Measurements from ENCODE around the gene HSFX3. TPM values are rescaled to one million over a fixed set of nuclear protein-coding genes. Genes with fewer than 3 reads are reported as not detected.
"Not testable (repeated sequence)": the region's sequence is repeated elsewhere in the genome, so short reads cannot be mapped to it uniquely, and the experiment has no call there.

The HSFX3 gene
- total and polyA plus RNA-seq, 2 experiments from 2014 or later = not detected

DNA sequence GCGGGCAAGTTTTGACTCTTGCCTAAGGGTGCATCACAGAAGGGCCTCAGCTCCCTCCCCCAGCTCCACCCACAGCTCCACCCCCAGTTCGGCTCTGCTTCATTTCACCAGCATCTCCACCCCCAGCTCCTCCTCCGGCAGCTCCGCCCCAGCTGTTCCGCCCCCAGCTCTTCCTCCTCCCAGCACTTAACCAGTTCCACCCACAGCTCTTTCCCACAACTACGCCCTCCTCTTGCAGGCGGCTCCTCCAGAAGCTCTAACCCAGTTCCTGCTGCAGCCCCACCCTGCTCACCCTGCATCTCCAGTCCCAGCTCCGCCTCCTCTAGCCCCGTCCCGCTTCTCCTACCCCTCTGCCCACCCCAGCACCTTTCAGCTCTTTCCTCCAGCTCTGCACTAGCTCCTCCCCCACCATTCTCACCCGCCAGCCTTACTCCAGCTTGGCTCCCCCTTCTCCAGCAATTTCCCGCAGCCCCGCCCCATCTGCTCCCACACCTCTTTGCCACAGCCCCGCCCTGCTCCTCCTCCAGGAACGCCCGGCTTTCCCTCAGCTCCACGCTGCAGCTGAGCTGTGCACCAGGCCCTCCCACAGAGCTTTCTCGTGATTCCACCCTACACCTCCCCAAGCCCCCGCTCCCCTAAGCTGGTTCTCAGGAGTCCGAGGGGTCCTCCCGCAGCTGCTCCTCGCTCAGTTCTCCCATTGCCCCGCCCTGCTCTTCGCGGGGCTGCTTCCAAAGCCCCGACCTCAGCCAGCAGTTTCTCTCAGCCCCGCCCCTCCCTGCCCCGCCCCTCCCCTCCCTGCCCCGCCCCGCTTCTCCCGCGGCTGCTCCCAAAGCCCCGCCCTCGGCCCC lies 10.2 kb downstream of the HSFX3 start:
- H3K27ac ChIP-seq (ENCODE audit: low read depth) = no peak overlapping the region

GRCh38 chrX:149537474-149537873 lies 12.2 kb downstream of the HSFX3 start:
- H3K36me3 Mint-ChIP-seq (ENCODE audit: low read depth); H2AFZ ChIP-seq; H4K20me1 ChIP-seq (replicated peaks; ENCODE audit: insufficient read depth); H3K79me2 ChIP-seq (replicated peaks; ENCODE audit: insufficient read depth); H3K4me2 ChIP-seq; H3K4me1 ChIP-seq (ENCODE audit: insufficient read depth); H3K27ac Mint-ChIP-seq; H3K27ac ChIP-seq (ENCODE audit: low read depth); H3K4me3 Mint-ChIP-seq; ATAC-seq; H3K4me3 ChIP-seq; H3F3A ChIP-seq (replicated peaks; ENCODE audit: low read depth); H3K27me3 ChIP-seq (ENCODE audit: insufficient read depth); H3K4me1 Mint-ChIP-seq; H3K36me3 ChIP-seq (ENCODE audit: insufficient read depth); H3K9me3 Mint-ChIP-seq; H3K27me3 Mint-ChIP-seq (ENCODE audit: insufficient read depth, low read depth, poor library complexity); H3K9me2 ChIP-seq (ENCODE audit: insufficient read depth); DNase-seq (ENCODE audit: low spot score): not testable (repeated sequence)

More for the DNA sequence above, 10.2 kb downstream of the HSFX3 start:
- H3K79me2 ChIP-seq (replicated peaks; ENCODE audit: insufficient read depth) = no peaks in the 10 kb centered on the region
- H3K9me2 ChIP-seq (ENCODE audit: insufficient read depth) = no peaks in the 10 kb centered on the region
- TF ChIP-seq, protein P1, sequence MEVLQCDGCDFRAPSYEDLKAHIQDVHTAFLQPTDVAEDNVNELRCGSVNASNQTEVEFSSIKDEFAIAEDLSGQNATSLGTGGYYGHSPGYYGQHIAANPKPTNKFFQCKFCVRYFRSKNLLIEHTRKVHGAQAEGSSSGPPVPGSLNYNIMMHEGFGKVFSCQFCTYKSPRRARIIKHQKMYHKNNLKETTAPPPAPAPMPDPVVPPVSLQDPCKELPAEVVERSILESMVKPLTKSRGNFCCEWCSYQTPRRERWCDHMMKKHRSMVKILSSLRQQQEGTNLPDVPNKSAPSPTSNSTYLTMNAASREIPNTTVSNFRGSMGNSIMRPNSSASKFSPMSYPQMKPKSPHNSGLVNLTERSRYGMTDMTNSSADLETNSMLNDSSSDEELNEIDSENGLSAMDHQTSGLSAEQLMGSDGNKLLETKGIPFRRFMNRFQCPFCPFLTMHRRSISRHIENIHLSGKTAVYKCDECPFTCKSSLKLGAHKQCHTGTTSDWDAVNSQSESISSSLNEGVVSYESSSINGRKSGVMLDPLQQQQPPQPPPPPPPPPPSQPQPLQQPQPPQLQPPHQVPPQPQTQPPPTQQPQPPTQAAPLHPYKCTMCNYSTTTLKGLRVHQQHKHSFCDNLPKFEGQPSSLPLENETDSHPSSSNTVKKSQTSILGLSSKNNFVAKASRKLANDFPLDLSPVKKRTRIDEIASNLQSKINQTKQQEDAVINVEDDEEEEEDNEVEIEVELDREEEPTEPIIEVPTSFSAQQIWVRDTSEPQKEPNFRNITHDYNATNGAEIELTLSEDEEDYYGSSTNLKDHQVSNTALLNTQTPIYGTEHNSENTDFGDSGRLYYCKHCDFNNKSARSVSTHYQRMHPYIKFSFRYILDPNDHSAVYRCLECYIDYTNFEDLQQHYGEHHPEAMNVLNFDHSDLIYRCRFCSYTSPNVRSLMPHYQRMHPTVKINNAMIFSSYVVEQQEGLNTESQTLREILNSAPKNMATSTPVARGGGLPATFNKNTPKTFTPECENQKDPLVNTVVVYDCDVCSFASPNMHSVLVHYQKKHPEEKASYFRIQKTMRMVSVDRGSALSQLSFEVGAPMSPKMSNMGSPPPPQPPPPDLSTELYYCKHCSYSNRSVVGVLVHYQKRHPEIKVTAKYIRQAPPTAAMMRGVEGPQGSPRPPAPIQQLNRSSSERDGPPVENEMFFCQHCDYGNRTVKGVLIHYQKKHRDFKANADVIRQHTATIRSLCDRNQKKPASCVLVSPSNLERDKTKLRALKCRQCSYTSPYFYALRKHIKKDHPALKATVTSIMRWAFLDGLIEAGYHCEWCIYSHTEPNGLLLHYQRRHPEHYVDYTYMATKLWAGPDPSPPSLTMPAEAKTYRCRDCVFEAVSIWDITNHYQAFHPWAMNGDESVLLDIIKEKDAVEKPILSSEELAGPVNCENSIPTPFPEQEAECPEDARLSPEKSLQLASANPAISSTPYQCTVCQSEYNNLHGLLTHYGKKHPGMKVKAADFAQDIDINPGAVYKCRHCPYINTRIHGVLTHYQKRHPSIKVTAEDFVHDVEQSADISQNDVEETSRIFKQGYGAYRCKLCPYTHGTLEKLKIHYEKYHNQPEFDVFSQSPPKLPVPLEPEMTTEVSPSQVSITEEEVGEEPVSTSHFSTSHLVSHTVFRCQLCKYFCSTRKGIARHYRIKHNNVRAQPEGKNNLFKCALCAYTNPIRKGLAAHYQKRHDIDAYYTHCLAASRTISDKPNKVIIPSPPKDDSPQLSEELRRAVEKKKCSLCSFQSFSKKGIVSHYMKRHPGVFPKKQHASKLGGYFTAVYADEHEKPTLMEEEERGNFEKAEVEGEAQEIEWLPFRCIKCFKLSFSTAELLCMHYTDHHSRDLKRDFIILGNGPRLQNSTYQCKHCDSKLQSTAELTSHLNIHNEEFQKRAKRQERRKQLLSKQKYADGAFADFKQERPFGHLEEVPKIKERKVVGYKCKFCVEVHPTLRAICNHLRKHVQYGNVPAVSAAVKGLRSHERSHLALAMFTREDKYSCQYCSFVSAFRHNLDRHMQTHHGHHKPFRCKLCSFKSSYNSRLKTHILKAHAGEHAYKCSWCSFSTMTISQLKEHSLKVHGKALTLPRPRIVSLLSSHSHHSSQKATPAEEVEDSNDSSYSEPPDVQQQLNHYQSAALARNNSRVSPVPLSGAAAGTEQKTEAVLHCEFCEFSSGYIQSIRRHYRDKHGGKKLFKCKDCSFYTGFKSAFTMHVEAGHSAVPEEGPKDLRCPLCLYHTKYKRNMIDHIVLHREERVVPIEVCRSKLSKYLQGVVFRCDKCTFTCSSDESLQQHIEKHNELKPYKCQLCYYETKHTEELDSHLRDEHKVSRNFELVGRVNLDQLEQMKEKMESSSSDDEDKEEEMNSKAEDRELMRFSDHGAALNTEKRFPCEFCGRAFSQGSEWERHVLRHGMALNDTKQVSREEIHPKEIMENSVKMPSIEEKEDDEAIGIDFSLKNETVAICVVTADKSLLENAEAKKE (CRISPR knock-in tag; IDR thresholded peaks at IDR 0.05) = no peak
- TF ChIP-seq POLR2AphosphoS5 (IDR thresholded peaks at IDR 0.05; ENCODE audit: low read depth) = 0 out of 2 replicates have a peak, but pooled peaks have one; percentile 11
- no peaks in the 10 kb centered on the region for H3F3A ChIP-seq (replicated peaks; ENCODE audit: low read depth)
- DNase-seq (ENCODE audit: low spot score) = peak; percentile 85
- Mint-ChIP-seq H3K27me3 (ENCODE audit: insufficient read depth, low read depth, poor library complexity) (peaks cover 5% of the 10 kb centered on the region), H3K27ac (peak overlapping the region; percentile 92), H3K4me1 (peaks cover 6% of the 10 kb centered on the region; the same call in 2 of the 3 replicates), H3K4me3 (peak overlapping the region; percentile 84), H3K9me3 (no peaks in the 10 kb centered on the region; the same call in 2 of the 3 replicates), H3K36me3 (ENCODE audit: low read depth) (no peaks in the 10 kb centered on the region; the same call in 2 of the 3 replicates)
- H3K27me3 ChIP-seq (ENCODE audit: insufficient read depth) = peaks cover 7% of the 10 kb centered on the region; the same call in 1 of the 2 replicates
- no peaks in the 10 kb centered on the region for H4K20me1 ChIP-seq (replicated peaks; ENCODE audit: insufficient read depth)
- H3K36me3 ChIP-seq (ENCODE audit: insufficient read depth) = no peaks in the 10 kb centered on the region
- no peak overlapping the region for H2AFZ ChIP-seq
- ATAC-seq = peak; percentile 67
- peak overlapping the region; percentile 74 for H3K4me2 ChIP-seq
- no peaks in the 10 kb centered on the region for H3K4me1 ChIP-seq (ENCODE audit: insufficient read depth)
- H3K4me3 ChIP-seq = peak overlapping the region; percentile 59

- not testable (repeated sequence) for H3K9me3 Mint-ChIP-seq; H3K4me3 Mint-ChIP-seq; H3K4me2 ChIP-seq; H3K4me3 ChIP-seq; H3K9me2 ChIP-seq (ENCODE audit: insufficient read depth); ATAC-seq; H3K27ac Mint-ChIP-seq; H3K36me3 Mint-ChIP-seq (ENCODE audit: low read depth); H3K27me3 ChIP-seq (ENCODE audit: insufficient read depth); H3K27me3 Mint-ChIP-seq (ENCODE audit: insufficient read depth, low read depth, poor library complexity); H3K27ac ChIP-seq (ENCODE audit: low read depth); H4K20me1 ChIP-seq (replicated peaks; ENCODE audit: insufficient read depth); H2AFZ ChIP-seq; H3K36me3 ChIP-seq (ENCODE audit: insufficient read depth); H3K4me1 Mint-ChIP-seq; H3F3A ChIP-seq (replicated peaks; ENCODE audit: low read depth); H3K4me1 ChIP-seq (ENCODE audit: insufficient read depth); H3K79me2 ChIP-seq (replicated peaks; ENCODE audit: insufficient read depth); DNase-seq (ENCODE audit: low spot score)
These were observed 14.7 kb downstream of the HSFX3 start for GRCh38 chrX:149534926-149535602.

GRCh38 chrX:149533999-149534398 lies 15.7 kb downstream of the HSFX3 start:
- H3K36me3 Mint-ChIP-seq (ENCODE audit: low read depth); H4K20me1 ChIP-seq (replicated peaks; ENCODE audit: insufficient read depth); ATAC-seq; H3K27me3 ChIP-seq (ENCODE audit: insufficient read depth); H3K4me1 Mint-ChIP-seq; H3F3A ChIP-seq (replicated peaks; ENCODE audit: low read depth); H3K27ac ChIP-seq (ENCODE audit: low read depth); H3K9me3 Mint-ChIP-seq; H3K27me3 Mint-ChIP-seq (ENCODE audit: insufficient read depth, low read depth, poor library complexity); H3K4me3 ChIP-seq; H3K9me2 ChIP-seq (ENCODE audit: insufficient read depth); DNase-seq (ENCODE audit: low spot score); H3K79me2 ChIP-seq (replicated peaks; ENCODE audit: insufficient read depth); H3K4me3 Mint-ChIP-seq; H3K4me1 ChIP-seq (ENCODE audit: insufficient read depth); H2AFZ ChIP-seq; H3K4me2 ChIP-seq; H3K27ac Mint-ChIP-seq; H3K36me3 ChIP-seq (ENCODE audit: insufficient read depth): not testable (repeated sequence)
